Neural crest cell (in vitro differentiated cells): ENCODE data around the gene IGF2BP3. TPM values are rescaled to one million over a fixed set of nuclear protein-coding genes. Genes with fewer than 3 reads are reported as not detected.

Experiments
- DNase-seq: peaks from one replicate; pipeline ENCODE4 v3.0.0; 2021; ENCODE audit warnings: low read depth, mixed read lengths, low spot score
- H3K27ac Mint-ChIP-seq: one replicate; pipeline ENCODE4 v1.8.0; 2021; ENCODE audit warnings: mild to moderate bottlenecking, mixed read lengths; ENCODE audit not compliant: unreplicated experiment
- H3K27me3 Mint-ChIP-seq: 2 replicates; pipeline ENCODE4 v1.8.0; 2021; ENCODE audit warnings: low read depth, mild to moderate bottlenecking, mixed read lengths
- H3K36me3 Mint-ChIP-seq: 2 replicates; pipeline ENCODE4 v1.8.0; 2021; ENCODE audit warnings: low read depth, mild to moderate bottlenecking, mixed read lengths
- H3K4me1 Mint-ChIP-seq: 2 replicates; pipeline ENCODE4 v1.8.0; 2021; ENCODE audit warnings: mixed read lengths
- H3K4me3 Mint-ChIP-seq: one replicate; pipeline ENCODE4 v1.8.0; 2021; ENCODE audit warnings: mild to moderate bottlenecking, mixed read lengths
- H3K9me3 Mint-ChIP-seq: 2 replicates; pipeline ENCODE4 v1.8.0; 2021; ENCODE audit warnings: mixed read lengths
- CTCF ChIP-seq: fragments of 200-600 bp; sonication (generic); conservative IDR thresholded peaks from 2 replicates; pipeline ENCODE4 v1.5.0; 2021; ENCODE audit warnings: antibody characterized with exemption, mild to moderate bottlenecking
- total RNA-seq: library from RNA; stranded (reverse); gene quantifications from 2 replicates; pipeline ENCODE4 v1.2.1, GENCODE V29; 2021

Gene IGF2BP3
- total RNA-seq, 1 donor from 2014 or later: 117 TPM

GRCh38 chr7:23261843-23262452 lies 208.3 kb downstream of the IGF2BP3 start:
- Mint-ChIP-seq H3K27ac (no peak overlapping the region), H3K36me3 (no peaks in the 10 kb centered on the region), H3K27me3 (no peaks in the 10 kb centered on the region), H3K4me3 (no peak overlapping the region), H3K9me3 (no peaks in the 10 kb centered on the region), H3K4me1 (no peaks in the 10 kb centered on the region)
- peak; percentile 88 for TF ChIP-seq CTCF
- peak; percentile 60 for DNase-seq

- H3K27me3 Mint-ChIP-seq: no peaks in the 10 kb centered on the region
- H3K27ac Mint-ChIP-seq: no peak overlapping the region
- DNase-seq: no peak
- H3K9me3 Mint-ChIP-seq: no peaks in the 10 kb centered on the region
- H3K4me1 Mint-ChIP-seq: no peaks in the 10 kb centered on the region
- no peak overlapping the region for H3K4me3 Mint-ChIP-seq
- no peak for TF ChIP-seq CTCF
- no peaks in the 10 kb centered on the region for H3K36me3 Mint-ChIP-seq
Observed at GRCh38 chr7:23260371-23260770, 209.9 kb downstream of the IGF2BP3 start.

Other genes with a start within 250 kb of the IGF2BP3 start
- gene GPNMB, start 223.7 kb downstream of the IGF2BP3 start, total RNA-seq: not detected in 2 replicates
- 56.1 and 60.9 TPM in 2 replicates for gene MALSU1, start 171.2 kb downstream of the IGF2BP3 start, total RNA-seq
- gene TRA2A, start 61.5 kb upstream of the IGF2BP3 start, total RNA-seq: 120 and 132 TPM in 2 replicates
- gene CCDC126, start 126.9 kb upstream of the IGF2BP3 start, total RNA-seq: 7.3 and 9.5 TPM in 2 replicates
- gene FAM221A, start 209.7 kb upstream of the IGF2BP3 start, total RNA-seq: 10.3 and 11.1 TPM in 2 replicates
- gene STK31, start 239.7 kb upstream of the IGF2BP3 start, total RNA-seq: 0.58 and 0.82 TPM in 2 replicates